ENCODE results near the gene CLEC20A.
A peak's percentile ranks its signal among the peaks of the same experiment; 100 is the strongest.

The CLEC20A gene

GRCh38 chr1:178501705-178502329, 5.1 kb upstream of the CLEC20A start:
- Mint-ChIP-seq H3K4me1 (no peaks in the 10 kb centered on the region), H3K36me3 (ENCODE audit: low read depth) (no peaks in the 10 kb centered on the region), H3K4me3 (no peak overlapping the region), H3K27me3 (ENCODE audit: low read depth) (peaks cover 9% of the 10 kb centered on the region), H3K9me3 (no peaks in the 10 kb centered on the region), H3K27ac (no peak overlapping the region)
- TF ChIP-seq, protein P1, sequence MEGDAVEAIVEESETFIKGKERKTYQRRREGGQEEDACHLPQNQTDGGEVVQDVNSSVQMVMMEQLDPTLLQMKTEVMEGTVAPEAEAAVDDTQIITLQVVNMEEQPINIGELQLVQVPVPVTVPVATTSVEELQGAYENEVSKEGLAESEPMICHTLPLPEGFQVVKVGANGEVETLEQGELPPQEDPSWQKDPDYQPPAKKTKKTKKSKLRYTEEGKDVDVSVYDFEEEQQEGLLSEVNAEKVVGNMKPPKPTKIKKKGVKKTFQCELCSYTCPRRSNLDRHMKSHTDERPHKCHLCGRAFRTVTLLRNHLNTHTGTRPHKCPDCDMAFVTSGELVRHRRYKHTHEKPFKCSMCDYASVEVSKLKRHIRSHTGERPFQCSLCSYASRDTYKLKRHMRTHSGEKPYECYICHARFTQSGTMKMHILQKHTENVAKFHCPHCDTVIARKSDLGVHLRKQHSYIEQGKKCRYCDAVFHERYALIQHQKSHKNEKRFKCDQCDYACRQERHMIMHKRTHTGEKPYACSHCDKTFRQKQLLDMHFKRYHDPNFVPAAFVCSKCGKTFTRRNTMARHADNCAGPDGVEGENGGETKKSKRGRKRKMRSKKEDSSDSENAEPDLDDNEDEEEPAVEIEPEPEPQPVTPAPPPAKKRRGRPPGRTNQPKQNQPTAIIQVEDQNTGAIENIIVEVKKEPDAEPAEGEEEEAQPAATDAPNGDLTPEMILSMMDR (IDR thresholded peaks at IDR 0.05; ENCODE audit: unreplicated experiment in 3 of 3), result peak; percentile 76 to 85 (median 82)

DNA sequence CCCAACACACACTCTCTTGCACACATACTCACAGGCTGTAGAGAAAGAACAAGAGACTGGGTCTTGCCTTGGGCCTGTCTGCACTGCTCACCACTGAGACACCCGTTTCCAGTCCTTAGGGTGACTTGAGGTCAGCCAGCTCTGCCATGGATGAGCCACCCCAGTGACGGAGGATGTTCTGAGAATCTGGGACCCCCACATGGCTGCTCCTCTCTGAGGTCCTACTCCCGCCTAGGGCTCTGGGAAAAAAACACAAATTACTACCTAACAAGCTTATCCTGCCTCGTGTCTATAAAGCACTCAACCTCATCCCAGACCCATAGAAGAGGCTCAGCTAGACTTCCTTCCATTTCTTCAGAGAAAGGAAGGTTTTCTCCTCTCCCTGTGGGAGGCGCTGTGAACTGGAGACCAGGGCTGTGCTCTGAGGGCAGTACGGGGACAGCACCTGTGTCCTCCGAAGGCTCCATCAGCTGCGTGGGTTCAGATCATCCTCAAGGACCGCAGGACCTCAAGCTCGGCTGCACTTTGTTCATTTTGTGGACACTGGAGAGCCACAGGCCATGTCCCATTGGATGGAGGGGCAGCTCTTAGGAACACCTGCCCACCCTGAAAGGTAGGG, 4.3 kb upstream of the CLEC20A start:
- H3K4me3 Mint-ChIP-seq, result no peak overlapping the region
- no peaks in the 10 kb centered on the region for H3K36me3 Mint-ChIP-seq (ENCODE audit: low read depth)
- TF ChIP-seq, protein P1 (IDR thresholded peaks at IDR 0.05; ENCODE audit: unreplicated experiment in 3 of 3), result no peak
- no peaks in the 10 kb centered on the region for H3K4me1 Mint-ChIP-seq
- peak overlapping the region in 1 of 3 experiments; percentile 14 for H3K27ac Mint-ChIP-seq
- peaks cover 9% of the 10 kb centered on the region for H3K27me3 Mint-ChIP-seq (ENCODE audit: low read depth)
- no peaks in the 10 kb centered on the region for H3K9me3 Mint-ChIP-seq

- no peaks in the 10 kb centered on the region for H3K9me3 Mint-ChIP-seq
- no peaks in the 10 kb centered on the region for H3K36me3 Mint-ChIP-seq (ENCODE audit: low read depth)
- no peak overlapping the region for H3K27ac Mint-ChIP-seq
Measured at GRCh38 chr1:178500091-178500770, 3.5 kb upstream of the CLEC20A start.

GRCh38 chr1:178498896-178499675, 2.3 kb upstream of the CLEC20A start:
- Mint-ChIP-seq H3K27ac (no peak overlapping the region), H3K36me3 (ENCODE audit: low read depth) (no peaks in the 10 kb centered on the region), H3K4me3 (no peak overlapping the region), H3K27me3 (ENCODE audit: low read depth) (peaks cover 5% of the 10 kb centered on the region), H3K4me1 (no peaks in the 10 kb centered on the region), H3K9me3 (no peaks in the 10 kb centered on the region)
- TF ChIP-seq, protein P1 (IDR thresholded peaks at IDR 0.05; ENCODE audit: unreplicated experiment in 3 of 3), result no peak

More at GRCh38 chr1:178500091-178500770, 3.5 kb upstream of the CLEC20A start:
- TF ChIP-seq, protein P1 (IDR thresholded peaks at IDR 0.05; ENCODE audit: unreplicated experiment in 3 of 3), result peak in 2 of 3 experiments; percentile 10 to 27
- Mint-ChIP-seq H3K27me3 (ENCODE audit: low read depth) (peaks cover 9% of the 10 kb centered on the region), H3K4me3 (no peak overlapping the region), H3K4me1 (no peaks in the 10 kb centered on the region)

DNA sequence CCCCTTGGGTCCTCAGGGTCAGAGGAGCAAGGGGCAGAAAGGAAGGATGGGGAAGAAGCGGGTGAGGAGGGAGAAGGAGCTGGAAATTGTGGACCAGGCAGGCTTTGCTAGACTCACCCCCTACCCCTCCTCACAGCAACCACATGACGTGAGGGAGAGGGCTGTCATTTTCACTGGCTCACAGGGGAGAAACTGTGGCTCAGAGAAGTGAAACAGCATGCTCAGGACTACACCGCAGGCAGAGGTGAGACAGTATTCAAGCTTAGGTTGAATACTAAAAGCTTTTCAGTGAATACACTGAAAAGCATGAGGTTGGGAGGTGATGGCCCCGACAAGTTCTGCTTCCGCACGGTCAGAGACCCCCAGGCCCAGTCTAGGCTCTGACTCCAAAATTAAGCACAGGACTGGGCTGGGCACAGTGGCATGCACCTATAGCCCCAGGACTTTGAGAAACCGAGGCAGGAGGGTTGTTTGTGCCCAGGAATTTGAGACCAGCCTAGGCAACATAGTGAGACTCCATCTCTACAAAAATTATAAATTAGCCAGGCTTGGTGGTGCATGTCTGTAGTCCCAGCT, 1.2 kb upstream of the CLEC20A start:
- no peaks in the 10 kb centered on the region for H3K4me1 Mint-ChIP-seq
- TF ChIP-seq, protein P1 (IDR thresholded peaks at IDR 0.05; ENCODE audit: unreplicated experiment in 3 of 3), result no peak
- H3K4me3 Mint-ChIP-seq, result no peak overlapping the region
- H3K9me3 Mint-ChIP-seq, result no peaks in the 10 kb centered on the region
- no peak overlapping the region for H3K27ac Mint-ChIP-seq
- peaks cover 5% of the 10 kb centered on the region for H3K27me3 Mint-ChIP-seq (ENCODE audit: low read depth)
- H3K36me3 Mint-ChIP-seq (ENCODE audit: low read depth), result no peaks in the 10 kb centered on the region
